WTC11 (cell line): ENCODE measurements around the gene PABPN1L. TPM values are rescaled to one million over a fixed set of nuclear protein-coding genes. Genes with fewer than 3 reads are reported as not detected.

Experiments used
- ATAC-seq: fragments of 200-7000 bp; cut with Tn5 transposase; 2 replicates; pipeline ENCODE4 v1.10.0; 2021; ENCODE audit warnings: mild to moderate bottlenecking, moderate library complexity
- CTCF ChIA-PET: fragments of 300-600 bp; sonication (Branson Sonifier 250); formaldehyde crosslinking; loops from one replicate; lab custom pipeline; 2021; ENCODE audit warnings: antibody characterized with exemption; lab: Charles Lee
- POLR2A ChIA-PET: fragments of 350-600 bp; sonication (Branson Sonifier 250); formaldehyde crosslinking; loops from one replicate; lab custom pipeline; 2021; ENCODE audit warnings: antibody characterized with exemption; lab: Charles Lee
- DNase-seq: peaks from one replicate; pipeline ENCODE4 v3.0.0; 2021; ENCODE audit warnings: low spot score
- H3K27ac Mint-ChIP-seq: 2 replicates; pipeline ENCODE4 v1.8.0; 2021; ENCODE audit warnings: mixed read lengths
- H3K27me3 Mint-ChIP-seq: 2 replicates; pipeline ENCODE4 v1.8.0; 2021; ENCODE audit warnings: low read depth, mild to moderate bottlenecking, moderate library complexity, mixed read lengths
- H3K36me3 Mint-ChIP-seq: 2 replicates; pipeline ENCODE4 v1.8.0; 2021; ENCODE audit warnings: mixed read lengths
- H3K4me1 Mint-ChIP-seq: 2 replicates; pipeline ENCODE4 v1.8.0; 2022; ENCODE audit warnings: mixed read lengths
- H3K4me3 Mint-ChIP-seq: 2 replicates; pipeline ENCODE4 v1.8.0; 2021; ENCODE audit warnings: mild to moderate bottlenecking, moderate library complexity, mixed read lengths
- H3K9me3 Mint-ChIP-seq: 2 replicates; pipeline ENCODE4 v1.8.0; 2021; ENCODE audit warnings: mixed read lengths
- ATF6 ChIP-seq: sonication (generic); formaldehyde crosslinking; IDR thresholded peaks from 2 replicates; pipeline ENCODE4 v1.8.1; 2023; ENCODE audit warnings: mild to moderate bottlenecking, missing genetic modification reagents
- CREM ChIP-seq: sonication (generic); formaldehyde crosslinking; IDR thresholded peaks from 2 replicates; pipeline ENCODE4 v1.8.1; 2022; ENCODE audit warnings: mild to moderate bottlenecking, missing genetic modification reagents, moderate library complexity
- E2F4 ChIP-seq: sonication (generic); formaldehyde crosslinking; IDR thresholded peaks from 2 replicates; pipeline ENCODE4 v1.8.1; 2022; ENCODE audit warnings: low read depth, mild to moderate bottlenecking, moderate library complexity, missing genetic modification reagents, borderline replicate concordance
- EMX1 ChIP-seq: fragments of 250-450 bp; sonication (Bioruptor Pico); IDR thresholded peaks from 2 replicates; pipeline ENCODE4 v1.8.0; 2021; ENCODE audit warnings: mild to moderate bottlenecking
- ERG ChIP-seq: fragments of 250-450 bp; sonication (Bioruptor Pico); IDR thresholded peaks from 2 replicates; pipeline ENCODE4 v1.8.0; 2021; ENCODE audit warnings: mild to moderate bottlenecking
- ETV6 ChIP-seq: sonication (generic); formaldehyde crosslinking; IDR thresholded peaks from 2 replicates; pipeline ENCODE4 v1.8.1; 2022; ENCODE audit warnings: mild to moderate bottlenecking, missing genetic modification reagents
- FOXJ3 ChIP-seq: sonication (generic); formaldehyde crosslinking; IDR thresholded peaks from 2 replicates; pipeline ENCODE4 v1.9.0; 2021; ENCODE audit warnings: missing genetic modification reagents, mild to moderate bottlenecking, borderline replicate concordance
- FOXP4 ChIP-seq: sonication (generic); formaldehyde crosslinking; IDR thresholded peaks from 2 replicates; pipeline ENCODE4 v1.8.0; 2022; ENCODE audit warnings: mild to moderate bottlenecking, missing genetic modification reagents
- HMGA2 ChIP-seq: fragments of 250-450 bp; sonication (Bioruptor Pico); IDR thresholded peaks from 2 replicates; pipeline ENCODE4 v1.4.0; 2021; ENCODE audit warnings: mild to moderate bottlenecking, moderate library complexity
- KAT7 ChIP-seq: sonication (generic); formaldehyde crosslinking; IDR thresholded peaks from 2 replicates; pipeline ENCODE4 v1.8.1; 2023; ENCODE audit warnings: missing genetic modification reagents, mild to moderate bottlenecking, borderline replicate concordance
- MXD4 ChIP-seq: fragments of 250-450 bp; sonication (Bioruptor Pico); IDR thresholded peaks from 2 replicates; pipeline ENCODE4 v1.8.0; 2021; ENCODE audit warnings: mild to moderate bottlenecking, moderate library complexity, borderline replicate concordance
- NFYB ChIP-seq: sonication (generic); formaldehyde crosslinking; conservative IDR thresholded peaks from 2 replicates; pipeline ENCODE4 v1.8.0; 2022; ENCODE audit warnings: low read depth, missing genetic modification reagents
- PRDM15 ChIP-seq: sonication (generic); formaldehyde crosslinking; IDR thresholded peaks from 2 replicates; pipeline ENCODE4 v1.8.0; 2022; ENCODE audit warnings: missing genetic modification reagents
- PRRX2 ChIP-seq: fragments of 250-450 bp; sonication (Bioruptor Pico); IDR thresholded peaks from 2 replicates; pipeline ENCODE4 v1.8.0; 2021; ENCODE audit warnings: mild to moderate bottlenecking
- SMAD3 ChIP-seq: sonication (generic); formaldehyde crosslinking; IDR thresholded peaks from 2 replicates; pipeline ENCODE4 v1.8.0; 2022; ENCODE audit warnings: missing genetic modification reagents, mild to moderate bottlenecking, borderline replicate concordance
- USF1 ChIP-seq: sonication (generic); formaldehyde crosslinking; IDR thresholded peaks from 2 replicates; pipeline ENCODE4 v1.8.0; 2022; ENCODE audit warnings: mild to moderate bottlenecking, missing genetic modification reagents
- ZNF219 ChIP-seq: sonication (generic); formaldehyde crosslinking; IDR thresholded peaks from 2 replicates; pipeline ENCODE4 v1.8.0; 2023; ENCODE audit warnings: missing genetic modification reagents, mild to moderate bottlenecking, borderline replicate concordance
- ZNF423 ChIP-seq: fragments of 250-450 bp; sonication (Bioruptor Pico); IDR thresholded peaks from 2 replicates; pipeline ENCODE4 v2.1.2; 2022; ENCODE audit warnings: mild to moderate bottlenecking, moderate library complexity
- ZNF512 ChIP-seq: sonication (generic); formaldehyde crosslinking; IDR thresholded peaks from 2 replicates; pipeline ENCODE4 v1.8.1; 2022; ENCODE audit warnings: missing genetic modification reagents, borderline replicate concordance
- total RNA-seq: library from RNA; stranded (reverse); gene quantifications from 3 replicates; pipeline ENCODE4 v1.2.3, GENCODE V29; 2021

The PABPN1L gene
- total RNA-seq, 1 experiment from 2014 or later, result not detected

- ChIA-PET CTCF (interaction anchor here (1.3 kb wide), 1 partner anchor 132 kb away, joined by 4 read pairs; no protein-coding TSS in a partner anchor), POLR2A (no interaction called here)
- Mint-ChIP-seq H3K4me3 (no peak overlapping the region), H3K27me3 (peaks cover 2% of the 10 kb centered on the region), H3K36me3 (no peaks in the 10 kb centered on the region), H3K9me3 (no peaks in the 10 kb centered on the region), H3K27ac (no peak overlapping the region), H3K4me1 (no peaks in the 10 kb centered on the region)
- ATAC-seq (no peak), DNase-seq (no peak)
- TF ChIP-seq FOXP4 (CRISPR knock-in tag) (no peak), ETV6 (CRISPR knock-in tag) (no peak), USF1 (CRISPR knock-in tag) (no peak), ERG (CRISPR knock-in tag) (no peak), EMX1 (CRISPR knock-in tag) (no peak), KAT7 (CRISPR knock-in tag) (no peak), PRRX2 (CRISPR knock-in tag) (no peak), FOXJ3 (no peak), CREM (CRISPR knock-in tag) (no peak), PRDM15 (CRISPR knock-in tag) (no peak), ZNF423 (CRISPR knock-in tag) (no peak), MXD4 (CRISPR knock-in tag) (no peak)
These were observed 20.5 kb upstream of the PABPN1L start for GRCh38 chr16:88886845-88887521.

- ATAC-seq, result no peak
- ChIA-PET POLR2A (no interaction called here), CTCF (interaction anchor here (1.0 kb wide), 1 partner anchor 281 kb away, joined by 4 read pairs; no protein-coding TSS in a partner anchor)
- no peaks in the 10 kb centered on the region for H3K36me3 Mint-ChIP-seq
- DNase-seq, result no peak
- H3K27me3 Mint-ChIP-seq, result peaks cover 2% of the 10 kb centered on the region
- no peaks in the 10 kb centered on the region for H3K9me3 Mint-ChIP-seq
- H3K4me1 Mint-ChIP-seq, result no peaks in the 10 kb centered on the region
- no peak overlapping the region for H3K4me3 Mint-ChIP-seq
- no peak overlapping the region for H3K27ac Mint-ChIP-seq
- TF ChIP-seq HMGA2 (no peak), E2F4 (CRISPR knock-in tag) (no peak), NFYB (CRISPR knock-in tag) (no peak), ZNF219 (CRISPR knock-in tag) (no peak), KAT7 (CRISPR knock-in tag) (no peak), ATF6 (CRISPR knock-in tag) (no peak), ZNF512 (CRISPR knock-in tag) (no peak), SMAD3 (CRISPR knock-in tag) (no peak)
These were observed 20.0 kb upstream of the PABPN1L start for GRCh38 chr16:88886420-88886844.
